Glutamatergic neuron (in vitro differentiated cells): Measurements from ENCODE around the gene KIF1C. TPM values are rescaled to one million over a fixed set of nuclear protein-coding genes. Genes with fewer than 3 reads are reported as not detected.
"Not testable (repeated sequence)": the region's sequence is repeated elsewhere in the genome, so short reads cannot be mapped to it uniquely, and the experiment has no call there.

ENCODE experiments used
- DNase-seq: peaks from one replicate; pipeline ENCODE4 v3.0.0; 2022
- H3K27ac Mint-ChIP-seq: one replicate; pipeline ENCODE4 v1.8.0; 2020; ENCODE audit warnings: mild to moderate bottlenecking, mixed read lengths, inconsistent platforms; ENCODE audit not compliant: unreplicated experiment
- H3K27me3 Mint-ChIP-seq: one replicate; pipeline ENCODE4 v1.8.0; 2020; ENCODE audit warnings: mild to moderate bottlenecking, moderate library complexity, mixed read lengths, inconsistent platforms; ENCODE audit not compliant: unreplicated experiment
- H3K36me3 Mint-ChIP-seq: one replicate; pipeline ENCODE4 v1.8.0; 2020; ENCODE audit warnings: mild to moderate bottlenecking, mixed read lengths, inconsistent platforms; ENCODE audit not compliant: unreplicated experiment
- H3K4me1 Mint-ChIP-seq: one replicate; pipeline ENCODE4 v1.8.0; 2020; ENCODE audit warnings: mild to moderate bottlenecking, low read depth, mixed read lengths, inconsistent platforms; ENCODE audit not compliant: unreplicated experiment
- H3K4me3 Mint-ChIP-seq: one replicate; pipeline ENCODE4 v1.8.0; 2020; ENCODE audit warnings: mild to moderate bottlenecking, mixed read lengths, inconsistent platforms; ENCODE audit not compliant: unreplicated experiment
- H3K9me3 Mint-ChIP-seq: one replicate; pipeline ENCODE4 v1.8.0; 2020; ENCODE audit warnings: mild to moderate bottlenecking, moderate library complexity, mixed read lengths, inconsistent platforms; ENCODE audit not compliant: unreplicated experiment
- CTCF ChIP-seq: fragments of 200-600 bp; sonication (generic); IDR thresholded peaks from one replicate; pipeline ENCODE4 v1.5.0; 2021; ENCODE audit not compliant: partially characterized antibody, unreplicated experiment
- total RNA-seq: library from RNA; stranded (reverse); fragmentation: NEBNext Ultra II Directional; extraction: Animal tissue kit (Norgen Biotek cat#: 25700); gene quantifications from one replicate; pipeline ENCODE4 v1.2.1, GENCODE V29; 2021; ENCODE audit not compliant: unreplicated experiment

KIF1C gene
- total RNA-seq, 1 donor from 2014 or later: 5.6 TPM

GRCh38 chr17:5027916-5028315 is 30.2 kb downstream of the KIF1C start:
- Mint-ChIP-seq H3K27ac (no peak overlapping the region), H3K4me3 (no peak overlapping the region), H3K9me3 (peaks cover 3% of the 10 kb centered on the region), H3K36me3 (no peaks in the 10 kb centered on the region), H3K27me3 (peaks cover 1% of the 10 kb centered on the region), H3K4me1 (no peaks in the 10 kb centered on the region)
- no peak for DNase-seq
- TF ChIP-seq CTCF: no peak

GRCh38 chr17:5030168-5030567 is 32.4 kb downstream of the KIF1C start:
- H3K9me3 Mint-ChIP-seq, H3K27me3 Mint-ChIP-seq: not testable (repeated sequence)

GRCh38 chr17:5031365-5032082 is 33.8 kb downstream of the KIF1C start:
- peaks cover 2% of the 10 kb centered on the region for H3K27me3 Mint-ChIP-seq
- H3K9me3 Mint-ChIP-seq: peaks cover 3% of the 10 kb centered on the region
- peak overlapping the region; percentile 86 for H3K4me3 Mint-ChIP-seq
- TF ChIP-seq CTCF: peak; percentile 89
- no peaks in the 10 kb centered on the region for H3K4me1 Mint-ChIP-seq
- DNase-seq: peak; percentile 87
- H3K36me3 Mint-ChIP-seq: no peaks in the 10 kb centered on the region
- H3K27ac Mint-ChIP-seq: no peak overlapping the region

More at GRCh38 chr17:5030168-5030567, 32.4 kb downstream of the KIF1C start:
- not testable (repeated sequence) for H3K4me1 Mint-ChIP-seq, H3K4me3 Mint-ChIP-seq, H3K27ac Mint-ChIP-seq, H3K36me3 Mint-ChIP-seq, DNase-seq

GRCh38 chr17:5032865-5033264 is 35.1 kb downstream of the KIF1C start:
- H3K9me3 Mint-ChIP-seq: peaks cover 5% of the 10 kb centered on the region
- H3K4me3 Mint-ChIP-seq: no peak overlapping the region
- peaks cover 2% of the 10 kb centered on the region for H3K27me3 Mint-ChIP-seq
- TF ChIP-seq CTCF: no peak
- no peaks in the 10 kb centered on the region for H3K4me1 Mint-ChIP-seq
- H3K27ac Mint-ChIP-seq: no peak overlapping the region
- H3K36me3 Mint-ChIP-seq: no peaks in the 10 kb centered on the region
- no peak for DNase-seq

GRCh38 chr17:5033352-5034015 is 35.7 kb downstream of the KIF1C start:
- no peak for TF ChIP-seq CTCF
- H3K4me1 Mint-ChIP-seq: no peaks in the 10 kb centered on the region
- peaks cover 2% of the 10 kb centered on the region for H3K27me3 Mint-ChIP-seq
- no peaks in the 10 kb centered on the region for H3K36me3 Mint-ChIP-seq
- H3K9me3 Mint-ChIP-seq: peaks cover 5% of the 10 kb centered on the region
- H3K4me3 Mint-ChIP-seq: no peak overlapping the region
- no peak for DNase-seq
- H3K27ac Mint-ChIP-seq: no peak overlapping the region
